ENCODE results near the gene TBC1D25.

Gene TBC1D25

DNA sequence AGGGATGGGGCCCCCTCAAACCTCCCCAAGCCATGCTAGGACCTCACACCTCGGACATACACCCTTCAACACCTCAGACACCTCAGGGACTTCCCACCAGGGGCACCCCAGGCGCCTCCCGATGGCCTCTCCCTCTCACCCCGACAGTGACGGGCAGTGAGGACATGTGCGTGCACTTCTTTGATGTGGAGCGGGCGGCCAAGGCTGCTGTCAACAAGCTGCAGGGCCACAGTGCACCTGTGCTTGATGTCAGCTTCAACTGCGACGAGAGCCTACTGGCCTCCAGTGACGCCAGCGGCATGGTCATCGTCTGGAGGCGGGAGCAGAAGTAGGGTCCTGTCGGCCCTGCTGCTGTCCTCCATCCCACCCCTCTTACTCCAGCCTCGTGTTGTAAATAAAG lies 65.2 kb downstream of the TBC1D25 start:
- DNase-seq (ENCODE audit: low spot score) = no peak

DNA sequence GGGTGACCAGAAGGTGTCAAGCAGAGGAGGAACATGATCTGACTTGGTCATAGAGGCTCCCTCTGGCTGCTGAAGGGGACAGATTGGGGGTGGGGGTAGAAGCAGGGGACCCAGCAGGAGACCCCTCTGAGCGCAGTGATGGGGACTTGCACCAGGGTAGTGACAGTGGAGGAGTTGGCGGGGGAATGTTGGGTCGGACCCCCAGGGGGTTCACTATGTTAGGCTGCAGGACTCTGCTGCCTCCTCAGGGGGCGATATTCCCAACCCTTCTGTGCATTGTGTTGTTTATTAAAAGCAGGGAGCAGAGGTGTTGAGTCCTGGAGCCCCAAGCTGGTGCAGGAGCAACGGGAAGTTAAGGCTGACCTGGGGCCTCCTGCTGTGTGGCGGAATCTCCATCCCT lies 66.6 kb downstream of the TBC1D25 start:
- no peak for DNase-seq (ENCODE audit: low spot score)

DNA sequence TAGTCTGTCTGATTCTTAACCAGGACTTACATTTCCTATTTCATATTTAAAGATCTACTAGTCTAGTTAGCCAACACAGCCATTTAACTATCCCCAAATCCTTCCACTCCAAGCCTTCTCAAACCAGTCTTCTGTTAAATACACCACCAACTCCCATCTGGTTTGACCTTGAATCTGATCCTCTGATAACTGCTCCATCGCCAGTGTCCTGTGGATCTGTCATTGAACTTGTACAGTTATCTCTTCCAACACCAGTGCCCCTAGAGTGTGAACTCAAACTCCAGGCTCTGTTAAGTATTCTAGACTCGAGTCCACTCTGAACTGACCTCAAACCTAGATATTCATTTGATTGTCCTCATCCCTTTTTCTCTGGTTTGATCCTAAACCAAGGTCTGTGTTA lies 72.2 kb downstream of the TBC1D25 start:
- no peak for DNase-seq (ENCODE audit: low spot score)
